ENCODE results near the gene DAD1.
"Not testable (repeated sequence)": the region's sequence is repeated elsewhere in the genome, so short reads cannot be mapped to it uniquely, and the experiment has no call there.

Gene DAD1

DNA sequence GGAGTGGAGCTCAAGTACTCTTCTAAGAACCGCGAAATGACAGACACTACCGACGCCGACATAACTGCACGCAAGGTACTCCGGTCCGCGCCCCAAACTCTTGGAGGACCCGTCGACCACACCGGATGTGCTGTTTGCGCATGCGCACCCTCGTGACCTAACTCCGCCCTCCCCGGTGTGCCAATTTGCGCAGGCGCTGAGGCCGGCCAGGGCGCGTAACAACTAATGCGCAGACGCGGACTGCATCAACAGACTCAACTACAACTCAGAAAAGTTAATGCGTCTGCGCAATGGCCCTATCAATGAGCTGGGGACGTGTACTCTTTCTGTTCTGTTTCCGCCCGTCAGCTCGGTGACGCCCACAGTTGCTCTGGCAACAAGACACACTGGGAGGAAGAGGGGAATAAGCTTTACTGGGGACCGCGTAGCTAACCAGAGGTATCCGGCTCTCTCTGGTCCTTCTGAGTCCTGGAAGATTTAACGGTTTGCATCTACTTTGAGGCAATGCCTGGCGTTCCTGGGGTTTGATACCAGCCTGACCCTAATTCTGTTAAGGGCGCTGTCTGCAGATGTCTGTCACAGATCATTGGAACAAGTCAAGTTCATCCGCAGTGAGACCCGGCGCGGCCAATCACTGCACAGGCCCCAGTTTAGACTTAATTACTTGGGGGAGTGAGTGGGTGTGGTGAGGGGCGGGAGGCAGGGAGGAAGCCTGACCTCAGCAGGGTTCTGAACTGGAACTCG is at the start of gene DAD1:
DAD1 (minus strand) TSS at position 129 of the 744 bp plus-strand sequence; CDS start at position 62, 67 bp downstream.
- peak; percentile 85 to 98 (median 96) for DNase-seq

DNA sequence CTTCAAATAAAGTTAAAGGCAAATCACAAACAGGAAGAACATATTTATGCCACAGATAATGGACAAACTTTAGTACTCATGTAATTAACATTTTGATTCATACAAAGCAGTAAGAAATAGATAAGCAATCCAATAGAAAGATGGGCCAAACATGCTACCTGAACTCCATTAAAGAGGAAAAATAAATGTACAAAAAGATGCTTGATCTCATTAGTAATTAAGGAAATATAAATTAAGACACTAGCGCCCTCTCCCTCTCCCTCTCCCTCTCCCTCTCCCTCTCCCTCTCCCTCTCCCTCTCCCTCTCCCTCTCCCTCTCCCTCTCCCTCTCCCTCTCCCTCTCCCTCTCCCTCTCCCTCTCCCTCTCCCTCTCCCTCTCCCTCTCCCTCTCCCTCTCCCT is 47.0 kb upstream of the DAD1 start:
- DNase-seq = not testable (repeated sequence)

DNA sequence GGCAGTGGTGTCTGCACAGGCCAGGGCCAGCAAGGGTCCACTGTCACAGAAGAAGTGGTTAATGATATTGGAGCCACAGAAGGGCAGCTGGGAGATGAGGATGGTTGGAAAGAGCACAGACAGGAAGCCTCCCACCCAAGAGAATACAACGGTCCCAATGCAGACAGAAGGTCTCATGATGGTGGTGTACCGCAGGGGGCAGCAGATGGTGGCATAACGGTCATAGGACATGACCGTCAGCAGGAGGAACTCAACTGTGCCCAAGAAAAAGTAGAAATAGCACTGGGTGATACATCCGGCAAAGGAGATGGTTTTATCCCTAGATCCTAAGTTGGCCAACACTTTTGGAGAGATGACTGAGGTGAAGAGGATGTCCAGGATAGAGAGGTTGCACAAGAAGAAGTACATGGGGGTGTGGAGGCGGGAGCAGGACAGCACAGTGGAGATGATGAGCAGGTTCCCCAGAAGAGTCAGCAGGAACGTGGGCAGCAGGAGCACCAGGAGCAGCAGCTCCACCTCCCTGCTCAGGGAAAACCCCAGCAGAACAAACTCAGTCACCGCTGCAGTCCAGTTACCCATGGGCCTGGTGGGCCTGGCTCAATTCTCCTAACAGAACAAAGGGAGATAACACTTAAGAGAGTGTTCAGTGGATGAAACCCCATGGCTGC is 45.3 kb upstream of the DAD1 start:
- DNase-seq = no peak

DNA sequence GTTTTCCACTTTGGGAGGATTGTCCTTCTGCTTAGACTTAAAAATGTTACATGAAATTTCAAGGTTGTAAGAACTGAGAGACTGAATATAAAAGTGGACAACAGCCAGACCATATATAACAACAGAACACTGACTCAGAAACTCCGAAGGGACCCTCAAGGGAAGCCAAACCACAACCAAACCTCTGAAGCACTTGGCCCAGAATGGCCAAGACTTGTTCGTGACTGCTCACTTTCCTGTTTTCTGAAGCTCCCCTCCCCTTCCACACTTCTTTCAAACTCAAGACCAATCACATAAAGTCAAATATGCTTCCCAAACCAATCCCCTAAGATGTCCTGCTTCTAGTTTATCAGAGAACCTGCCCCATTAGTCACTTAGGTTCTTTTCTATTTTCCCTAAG is 41.5 kb upstream of the DAD1 start:
- DNase-seq = no peak

DNA sequence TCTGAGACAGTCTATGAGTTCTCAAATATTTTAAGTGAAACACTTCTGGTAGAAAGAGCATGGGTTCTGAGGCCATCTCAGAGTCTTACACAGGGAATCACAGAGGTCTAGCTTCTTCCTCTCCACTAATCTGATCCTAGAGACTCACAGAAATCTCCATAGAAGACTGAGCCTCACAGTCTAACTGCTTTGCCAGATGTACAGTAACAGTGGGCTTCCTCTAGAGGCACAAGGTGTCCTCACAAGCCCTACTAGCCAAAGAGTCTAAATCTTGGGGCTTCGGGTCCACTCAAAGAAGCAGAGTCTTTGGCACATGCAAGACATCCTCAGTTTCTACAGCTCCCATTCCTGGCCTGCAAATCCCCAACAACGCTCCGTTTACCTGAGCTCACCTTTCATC is 41.0 kb upstream of the DAD1 start:
- no peak for DNase-seq

DNA sequence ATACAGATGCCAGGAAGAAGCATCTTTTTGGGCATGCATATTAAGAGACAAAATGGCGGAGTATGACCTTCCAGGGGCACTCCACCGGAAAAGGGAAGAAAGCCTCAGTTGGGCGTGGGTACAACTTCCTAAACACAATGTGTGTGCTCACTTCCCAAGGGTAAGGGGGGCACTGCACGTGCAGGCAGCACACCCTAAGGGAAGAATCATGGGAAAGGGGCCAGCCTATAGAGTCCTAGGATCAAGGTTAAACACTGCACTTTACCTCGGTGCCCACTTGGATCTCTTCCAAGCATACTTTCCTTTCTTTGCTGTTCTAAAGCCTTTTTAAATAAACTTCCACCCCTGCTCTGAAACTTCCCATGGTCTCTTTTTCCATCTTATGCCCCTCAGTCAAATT is 40.3 kb upstream of the DAD1 start:
- DNase-seq = no peak

DNA sequence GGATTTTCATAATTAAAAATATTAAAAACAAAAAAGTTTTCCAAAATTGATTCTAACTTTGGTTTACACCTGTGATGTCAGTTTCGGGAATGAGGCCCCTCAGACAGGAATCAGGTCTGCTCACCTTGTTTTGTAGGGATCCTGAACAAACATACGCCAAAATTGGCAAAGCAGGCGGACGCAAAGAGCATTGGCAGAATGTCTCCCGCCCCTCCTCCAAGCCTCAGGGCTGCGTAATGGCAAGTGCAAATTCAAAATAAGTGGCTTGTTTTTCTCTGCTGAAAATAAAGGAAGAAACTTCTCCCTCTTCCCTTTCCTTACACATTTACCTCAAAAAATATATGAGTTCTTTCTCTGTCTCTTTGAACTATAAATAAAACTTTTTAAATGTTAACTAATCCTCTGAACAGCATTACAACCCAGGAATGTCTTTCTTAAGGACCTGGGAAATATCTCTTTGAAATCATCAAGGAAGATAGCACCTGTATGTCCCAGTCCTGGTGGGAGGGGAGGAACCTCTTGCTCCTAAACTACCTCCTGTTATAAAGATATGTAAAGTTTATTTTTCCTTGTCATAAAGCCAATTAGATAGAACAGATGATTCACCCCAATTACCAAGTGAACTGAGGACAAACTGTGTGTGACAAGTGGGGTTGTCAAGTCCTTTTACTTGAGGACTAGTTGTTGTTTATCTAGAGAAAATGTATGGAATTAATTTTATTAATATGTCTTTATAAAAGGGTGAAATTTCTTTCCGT is 38.7 kb upstream of the DAD1 start:
- no peak for DNase-seq

DNA sequence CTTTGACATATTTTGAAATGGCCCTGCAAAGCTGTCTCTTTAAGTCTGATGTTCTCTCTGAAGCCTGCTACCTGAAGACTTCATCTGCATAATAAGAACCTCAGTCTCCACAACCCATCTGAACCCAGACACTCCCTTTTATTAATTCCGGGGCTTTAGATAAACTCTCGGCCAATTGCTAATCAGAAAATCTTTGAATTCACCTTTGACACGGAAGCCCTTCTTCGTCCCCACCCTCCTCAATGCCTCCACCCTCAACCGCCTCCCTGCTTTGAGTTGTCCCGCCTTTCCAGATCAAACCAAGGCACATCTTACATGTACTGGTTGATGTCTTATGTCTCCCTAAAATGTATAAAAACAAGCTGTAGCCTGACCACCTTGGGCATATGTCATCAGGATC is 37.6 kb upstream of the DAD1 start:
- DNase-seq = no peak

DNA sequence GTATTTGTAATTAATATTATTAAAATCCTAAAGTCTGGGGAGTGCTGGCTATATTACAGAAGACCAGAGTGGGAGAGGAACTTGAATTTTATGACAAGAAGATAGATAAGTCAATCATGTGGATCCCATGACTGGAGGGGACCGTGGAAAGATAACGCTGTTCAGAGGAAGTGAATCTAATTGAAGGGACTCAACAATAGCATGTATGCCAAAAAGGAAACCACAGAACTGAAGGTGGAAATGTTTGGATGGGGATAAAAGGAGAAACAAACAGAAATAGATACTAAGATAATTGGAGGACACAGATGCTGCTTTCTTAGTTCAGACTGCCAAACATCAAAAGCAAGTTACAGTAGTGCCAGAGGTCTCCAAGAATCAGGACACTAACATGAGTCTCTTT is 34.0 kb upstream of the DAD1 start:
- DNase-seq = no peak

DNA sequence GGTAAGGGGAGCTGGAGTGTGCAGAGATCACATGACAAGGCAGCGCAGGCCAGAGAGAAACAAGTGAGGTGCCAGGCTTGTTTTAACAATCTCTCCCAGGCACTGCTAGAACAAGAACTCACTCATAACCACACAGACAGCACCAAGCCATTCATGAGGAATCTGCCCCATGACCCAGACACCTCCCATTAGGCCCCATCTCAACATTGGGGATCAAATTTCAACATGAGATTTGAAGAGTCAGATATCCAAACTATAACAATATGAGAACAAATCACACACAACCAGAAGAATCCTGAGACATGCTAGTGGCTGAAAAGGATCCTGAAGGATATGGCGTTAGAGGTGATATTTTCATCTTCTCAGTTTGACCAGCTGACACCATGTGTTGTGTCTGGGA is 33.2 kb upstream of the DAD1 start:
- DNase-seq = no peak

DNA sequence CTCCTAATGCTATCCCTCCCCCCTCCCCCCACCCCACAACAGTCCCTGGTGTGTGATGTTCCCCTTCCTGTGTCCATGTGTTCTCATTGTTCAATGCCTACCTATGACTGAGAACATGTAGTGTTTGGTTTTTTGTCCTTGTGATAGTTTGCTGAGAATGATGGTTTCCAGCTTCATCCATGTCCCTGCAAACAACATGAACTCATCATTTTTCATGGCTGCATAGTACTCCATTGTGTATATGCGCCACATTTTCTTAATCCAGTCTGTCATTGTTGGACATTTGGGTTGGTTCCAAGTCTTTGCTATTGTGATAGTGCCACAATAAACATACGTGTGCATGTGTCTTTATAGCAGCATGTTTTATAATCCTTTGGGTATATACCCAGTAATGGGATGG is 26.7 kb upstream of the DAD1 start:
- DNase-seq = not testable (repeated sequence)

DNA sequence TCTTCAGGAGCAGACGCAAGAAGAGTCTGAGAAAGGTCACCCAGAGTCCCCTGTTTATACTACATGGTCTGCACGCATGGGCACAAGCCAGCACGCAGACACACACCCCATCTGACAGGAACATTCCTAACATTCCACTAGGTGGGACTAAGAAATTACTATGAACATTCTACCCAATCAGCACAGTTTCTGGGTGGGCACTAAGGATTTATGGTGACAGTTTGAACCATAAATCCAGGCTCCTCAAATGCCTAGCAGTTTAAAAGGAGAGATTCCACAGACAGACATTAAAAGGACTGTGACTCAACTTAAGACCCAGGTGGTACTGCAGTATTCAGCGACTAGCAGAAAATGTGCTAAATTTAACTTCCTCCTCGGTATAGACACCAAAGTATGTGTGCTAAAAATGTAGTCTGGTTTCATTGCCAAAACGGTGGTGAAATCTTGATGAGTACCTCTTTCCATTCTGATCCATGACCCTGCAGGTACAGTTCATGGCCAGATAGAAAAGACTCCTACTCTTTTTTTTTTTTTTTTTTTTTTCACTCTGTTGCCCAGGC is 25.3 kb upstream of the DAD1 start:
- no peak for DNase-seq

DNA sequence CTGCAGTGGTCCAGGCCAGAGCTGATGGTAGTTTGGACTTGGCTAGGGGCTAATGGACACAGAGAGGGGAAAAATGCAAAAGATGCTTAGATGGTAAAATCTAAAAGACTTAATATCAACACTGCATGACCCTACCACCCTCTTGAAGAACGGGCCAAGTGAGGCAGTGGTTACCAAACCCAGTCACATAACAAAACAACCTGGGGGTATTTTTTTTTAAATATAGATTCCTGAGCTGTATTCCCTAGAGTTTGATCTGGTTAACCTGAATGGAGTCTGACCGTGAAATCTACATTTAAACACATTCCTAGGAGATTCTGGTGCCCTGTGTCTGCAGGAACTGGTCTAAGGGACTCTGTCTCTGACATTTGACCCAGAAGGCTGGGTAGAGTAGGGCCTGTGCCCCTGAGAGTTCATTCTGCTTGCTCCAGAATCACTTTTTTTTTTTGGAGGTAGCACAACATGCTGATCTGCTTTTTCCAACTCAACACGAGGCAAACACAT is 24.8 kb upstream of the DAD1 start:
- no peak for DNase-seq

DNA sequence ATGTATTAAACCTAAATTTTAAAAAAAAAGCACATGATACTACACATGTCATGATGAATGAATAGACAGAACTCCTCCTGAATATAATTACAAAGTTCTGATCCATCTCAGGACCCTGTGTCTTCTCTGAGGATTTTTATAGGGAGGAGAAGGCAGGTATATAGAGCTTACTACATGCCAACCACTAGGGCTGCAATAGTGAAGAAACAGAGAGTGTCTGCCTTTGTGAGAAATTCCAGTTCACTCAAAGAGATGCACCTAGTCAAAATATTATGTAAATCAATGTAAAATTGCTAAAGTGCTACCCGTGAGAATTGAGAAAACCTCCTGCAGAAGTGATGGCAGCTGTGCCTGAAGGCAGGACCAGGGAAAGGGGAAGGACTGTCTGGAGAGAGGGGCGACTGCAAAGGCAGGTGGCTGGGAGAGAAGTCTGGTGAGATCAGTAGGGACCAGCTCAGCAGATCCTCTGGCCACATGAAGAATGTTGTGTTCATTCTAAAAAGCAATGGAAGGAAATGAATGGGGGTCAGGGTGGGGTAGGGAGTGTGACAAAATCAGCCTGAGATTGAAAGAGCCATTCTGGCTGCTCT is 24.2 kb upstream of the DAD1 start:
- DNase-seq = no peak

DNA sequence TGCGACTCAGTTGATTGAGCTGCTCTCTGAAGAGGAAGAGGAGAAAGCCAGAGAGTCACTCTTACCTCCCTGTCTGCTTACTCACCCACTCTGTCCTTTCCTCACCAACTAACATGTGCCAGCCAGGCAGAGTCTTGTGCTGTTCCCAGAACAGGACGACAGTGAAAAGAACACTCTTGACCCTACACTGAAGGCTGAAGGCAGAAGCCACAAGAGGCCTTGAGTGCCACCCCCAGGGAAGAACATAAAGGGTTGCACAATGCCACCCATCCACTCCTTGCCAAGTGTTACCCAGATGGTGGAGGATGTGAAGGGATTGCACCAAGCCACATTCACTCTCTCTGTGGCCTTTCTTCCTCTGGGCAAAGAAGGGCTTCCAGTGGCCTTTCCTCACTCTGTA is 21.9 kb upstream of the DAD1 start:
- DNase-seq = no peak

DNA sequence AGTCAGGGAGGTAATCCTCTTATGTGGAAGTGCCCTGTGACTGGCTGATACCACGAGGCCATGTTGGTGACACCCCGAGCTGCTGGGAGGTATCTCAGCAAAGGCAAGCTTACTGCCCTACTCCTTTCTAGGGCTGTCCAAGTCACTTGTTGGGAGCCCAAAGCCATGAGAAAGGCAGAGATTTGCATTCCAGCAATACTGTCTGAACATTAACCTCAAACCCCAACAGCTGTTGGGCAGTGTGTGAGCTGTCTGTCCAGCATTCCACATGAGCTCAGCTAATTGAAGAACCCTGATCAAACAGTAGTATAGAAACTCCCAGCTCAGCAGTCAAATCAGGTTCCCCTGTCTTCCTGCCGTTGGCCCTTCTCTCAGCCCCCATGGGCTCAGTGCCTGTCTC is 18.3 kb upstream of the DAD1 start:
- DNase-seq = no peak

DNA sequence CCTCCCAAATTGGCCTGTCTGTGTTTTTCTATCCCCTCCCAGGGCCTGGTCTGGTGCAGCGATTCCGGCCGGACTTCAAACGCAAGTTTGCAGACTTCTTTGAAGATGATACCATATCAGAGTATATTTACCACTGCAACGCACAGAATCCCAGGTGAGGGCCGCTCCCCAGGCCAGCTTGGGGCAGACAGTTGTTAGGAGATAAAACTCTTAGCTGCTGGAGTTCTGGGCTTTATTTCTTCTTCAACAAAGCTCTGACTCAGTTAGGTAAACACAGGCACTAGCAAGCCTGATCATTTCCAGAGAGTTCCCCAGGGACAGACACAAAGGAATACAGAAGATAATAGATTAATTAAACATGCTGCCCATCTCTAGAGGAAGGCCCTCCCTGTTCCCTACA is 17.4 kb upstream of the DAD1 start:
- DNase-seq = no peak

DNA sequence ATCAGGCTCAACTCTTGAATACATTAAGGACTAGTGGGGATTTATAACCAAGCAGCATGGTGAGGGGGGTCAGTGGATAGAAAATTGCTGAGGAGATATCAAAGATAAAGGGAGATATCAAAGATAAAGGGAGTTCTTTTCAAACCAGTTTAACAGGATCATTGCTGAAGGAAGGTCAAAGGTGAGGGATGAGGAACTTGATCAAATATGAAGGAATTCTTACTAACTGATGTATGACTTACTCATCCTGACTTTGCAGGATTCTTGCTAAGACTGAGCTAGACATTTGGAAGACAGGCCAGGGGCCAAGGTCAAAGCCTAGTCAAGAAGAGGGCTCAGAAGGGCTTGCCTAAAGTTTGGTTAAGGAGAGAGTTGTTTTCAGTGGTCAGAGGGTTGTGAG is 13.8 kb upstream of the DAD1 start:
- no peak for DNase-seq

DNA sequence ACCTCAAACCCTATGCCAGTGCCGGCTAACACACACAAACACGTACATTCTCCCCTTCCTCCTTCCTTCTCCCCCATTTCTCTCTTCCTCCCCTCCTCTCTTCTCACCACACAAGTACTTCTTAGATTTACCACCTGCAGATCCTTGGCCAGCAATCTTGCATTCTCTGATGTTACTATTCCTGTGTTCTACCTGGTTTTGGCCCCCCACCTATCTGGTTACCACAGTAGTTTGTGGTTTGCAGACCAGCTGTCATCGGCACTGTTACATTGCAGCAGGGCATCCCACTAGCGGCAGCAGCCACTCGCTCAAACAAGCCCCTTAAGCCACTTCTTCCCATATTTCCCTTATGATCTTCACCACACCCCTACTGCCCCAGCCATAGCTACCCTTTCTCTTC is 13.0 kb upstream of the DAD1 start:
- DNase-seq = no peak

DNA sequence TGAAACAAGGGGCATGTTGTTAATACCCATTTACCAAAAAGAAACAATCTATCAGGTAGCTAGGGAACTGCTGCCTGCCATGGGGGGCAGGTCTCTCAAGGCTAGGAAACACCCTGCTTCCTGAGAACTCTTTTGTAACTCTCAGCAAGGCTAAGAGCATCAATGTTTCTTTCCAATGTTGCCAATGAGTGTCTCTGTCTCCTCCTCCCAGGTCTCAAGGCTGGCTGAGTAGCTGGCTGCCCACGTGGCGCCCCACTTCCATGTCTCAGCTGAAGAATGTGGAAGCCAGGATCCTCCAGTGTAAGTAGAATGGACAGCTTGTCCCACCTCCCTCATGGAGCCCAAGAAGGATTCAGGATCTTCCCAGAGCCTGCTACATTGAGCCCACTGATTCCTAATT is 12.4 kb upstream of the DAD1 start:
- no peak for DNase-seq

DNA sequence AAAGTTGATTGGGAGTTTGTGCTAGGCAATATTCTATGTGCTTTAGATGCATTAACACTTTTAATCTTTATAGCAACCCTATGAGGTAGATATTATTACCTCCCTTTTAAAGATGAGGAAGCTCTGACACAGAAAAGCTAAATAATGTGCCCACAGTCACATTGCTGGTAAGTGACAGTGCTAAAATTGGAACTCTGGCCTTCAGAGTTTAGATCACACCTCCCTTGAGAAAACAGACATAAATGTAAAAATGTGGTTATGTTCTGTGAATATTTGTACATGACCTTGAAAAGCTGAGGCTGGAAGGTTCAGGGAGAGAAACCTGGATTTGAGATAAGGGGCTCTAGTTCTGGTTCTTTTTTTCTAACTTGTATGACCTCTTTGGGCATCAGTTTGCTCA is 11.0 kb upstream of the DAD1 start:
- no peak for DNase-seq

DNA sequence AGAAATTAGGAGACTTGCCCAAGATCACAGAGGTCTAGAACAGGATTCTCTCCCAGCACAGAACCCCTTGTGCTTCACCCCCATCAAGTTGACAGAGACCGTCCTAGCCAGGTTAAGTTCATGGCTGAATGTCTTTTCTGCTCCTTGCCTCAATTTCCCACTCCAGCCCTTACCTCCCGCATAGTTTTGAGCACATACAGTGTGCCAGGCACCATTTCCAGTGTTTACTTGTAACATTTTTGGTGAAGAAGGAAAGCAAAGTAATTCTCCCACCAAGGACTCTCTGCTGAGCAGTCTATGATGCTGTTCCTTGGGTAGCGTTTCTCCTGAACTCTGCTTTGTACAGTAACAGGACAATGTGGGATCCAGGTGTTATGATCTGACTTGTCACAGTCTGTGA is 10.3 kb upstream of the DAD1 start:
- DNase-seq = no peak

All from nucleus accumbens (tissue), 56 donors.